K562 (cell line): Measurements from ENCODE around the gene LMX1B. TPM values are rescaled to one million over a fixed set of nuclear protein-coding genes. Genes with fewer than 3 reads are reported as not detected.

Experiments
- ATAC-seq: fragments of 200-7000 bp; cut with Tn5 transposase; 3 replicates; pipeline ENCODE4 v1.9.1; 2020; ENCODE audit warnings: moderate library complexity
- BruUV-seq: library from RNA; stranded (reverse); fragments of 400-500 nt; replicated peaks from 2 replicates; lab custom pipeline; 2021; lab: Mats Ljungman, UMichigan
- CTCF ChIA-PET: fragments of 300-600 bp; formaldehyde crosslinking; extraction: SDS; loops from one replicate; lab custom pipeline; 2021; ENCODE audit warnings: low intra/inter-chr PET ratio; lab: Yijun Ruan, JAX
- POLR2A ChIA-PET: fragments of 300-600, 350-650 bp; sonication (Branson Sonifier 250); formaldehyde crosslinking; extraction: SDS; loops from one replicate; lab custom pipeline; 2021; ENCODE audit warnings: antibody characterized with exemption, inconsistent platforms; lab: Yijun Ruan, JAX
- DNase-seq, 4 experiments: peaks; one replicate each; pipeline versions ENCODE4 v3.0.0 to v3.0.0-alpha.2; 2011 to 2018; ENCODE audit warnings: low spot score in 3 of 4, mixed read lengths in 3 of 4; ENCODE audit errors: extremely low read depth in 1 of 4
- FAIRE-seq: peaks from 2 replicates; lab custom pipeline; 2011; peaks lifted over from hg19 to GRCh38; lab: Jason Lieb, UNC
- H2AFZ ChIP-seq: 2 replicates; pipeline ENCODE4 v1.6.0; 2011; ENCODE audit warnings: low read depth, low read length, control low read depth, inconsistent platforms
- H3K27ac ChIP-seq: fragments of 200-600 bp; 3 replicates; pipeline ENCODE4 v1.8.0; 2011; ENCODE audit warnings: low read depth, mild to moderate bottlenecking, control low read depth, inconsistent platforms, low read length, moderate library complexity, mixed read lengths; ENCODE audit errors: extremely low read depth
- H3K27me3 ChIP-seq, 2 experiments: fragments of 300-600 bp in 1 of 2; 2 replicates in 1 of 2; 3 replicates in 1 of 2; pipeline versions ENCODE4 v1.6.0 to v1.8.0; 2011; ENCODE audit warnings: inconsistent platforms in 2 of 2, low read length in 2 of 2, mild to moderate bottlenecking in 1 of 2, mixed read lengths in 1 of 2, moderate library complexity in 1 of 2; ENCODE audit not compliant: control insufficient read depth in 2 of 2, insufficient read depth in 2 of 2
- H3K36me3 ChIP-seq: fragments of 300-600 bp; 3 replicates; pipeline ENCODE4 v1.8.0; 2011; ENCODE audit warnings: mild to moderate bottlenecking, low read length, inconsistent platforms; ENCODE audit not compliant: control insufficient read depth, insufficient read depth
- H3K4me1 ChIP-seq, 2 experiments: fragments of 200-600 bp in 1 of 2; replicated peaks in 1 of 2; 2 replicates in 1 of 2; 3 replicates in 1 of 2; pipeline versions ENCODE4 v1.5.1 to v1.8.0; 2011; ENCODE audit warnings: inconsistent platforms in 2 of 2, low read length in 2 of 2, mild to moderate bottlenecking in 1 of 2, mixed read lengths in 1 of 2, moderate library complexity in 1 of 2; ENCODE audit not compliant: control insufficient read depth in 2 of 2, insufficient read depth in 2 of 2
- H3K4me2 ChIP-seq: 2 replicates; pipeline ENCODE4 v1.6.1; 2011; ENCODE audit warnings: low read length, control low read depth, inconsistent platforms, mixed read lengths; ENCODE audit not compliant: insufficient read depth
- H3K4me3 ChIP-seq: fragments of 200-600 bp; sonication (generic), shearing (Covaris generic); 2 replicates; pipeline ENCODE4 v1.5.1; 2016; ENCODE audit warnings: control low read depth, inconsistent platforms
- H3K79me2 ChIP-seq: fragments of 200-600 bp; 3 replicates; pipeline ENCODE4 v1.8.0; 2011; ENCODE audit warnings: low read length, inconsistent platforms; ENCODE audit not compliant: control insufficient read depth, insufficient read depth
- H3K9ac ChIP-seq, 2 experiments: 2 replicates each; pipeline versions ENCODE4 v1.6.0 to v1.6.1; 2011; ENCODE audit warnings: low read depth in 2 of 2, low read length in 2 of 2, control low read depth in 1 of 2, inconsistent platforms in 1 of 2, mild to moderate bottlenecking in 1 of 2, mixed read lengths in 1 of 2; ENCODE audit not compliant: insufficient read depth in 1 of 2
- H3K9me1 ChIP-seq: one replicate; pipeline ENCODE4 v1.6.0; 2011; ENCODE audit warnings: inconsistent platforms, mild to moderate bottlenecking, low read length, moderate library complexity; ENCODE audit not compliant: control insufficient read depth, insufficient read depth
- H3K9me3 ChIP-seq: replicated peaks from 2 replicates; pipeline ENCODE4 v1.5.1; 2011; ENCODE audit warnings: low read depth, low read length, inconsistent platforms; ENCODE audit not compliant: control insufficient read depth, insufficient read depth
- H4K20me1 ChIP-seq: replicated peaks from 2 replicates; pipeline ENCODE4 v1.6.1; 2011; ENCODE audit warnings: low read length, inconsistent platforms, mixed read lengths; ENCODE audit not compliant: control insufficient read depth, insufficient read depth
- FOXK2 ChIP-seq, 2 experiments: fragments of 450-650 bp; IDR thresholded peaks in 1 of 2; conservative IDR thresholded peaks in 1 of 2; 2 replicates each; pipeline ENCODE4 v1.6.1; 2016; ENCODE audit warnings: low read depth in 2 of 2, mild to moderate bottlenecking in 1 of 2
- RBM17 ChIP-seq: fragments of 200-400 bp; formaldehyde crosslinking; IDR thresholded peaks from 2 replicates; pipeline ENCODE4 v1.6.1; 2017; ENCODE audit warnings: low read depth, mild to moderate bottlenecking, low read length, borderline replicate concordance
- ZFP36 ChIP-seq: fragments of 150-350 bp; IDR thresholded peaks from 2 replicates; pipeline ENCODE4 v1.6.1; 2018; ENCODE audit warnings: low read length, low read depth; ENCODE audit not compliant: partially characterized antibody
- WGBS: fragments of 100-300 bp; shearing (Covaris generic); methylation state at CpG from one replicate; pipeline ENCODE4 v1.1.6; 2016; ENCODE audit warnings: low coverage, mixed read lengths; ENCODE audit not compliant: insufficient coverage; ENCODE audit errors: missing lambda C conversion rate; 5-methylcytosine and 5-hydroxymethylcytosine counted together
- in situ Hi-C: fragments of 300-500 bp; cut with MboI; formaldehyde crosslinking; loops from 4 replicates; pipeline ENCODE4 v1.15.0; 2018; ENCODE audit warnings: inconsistent platforms, mixed read lengths
- intact Hi-C: fragments of 100-400 bp; cut with micrococcal nuclease; formaldehyde crosslinking; loops from 2 replicates; pipeline ENCODE4 v1.14.2; 2022
- polyA plus RNA-seq, 8 experiments: library from polyadenylated mRNA; depleted of rRNA in 4 of 8; stranded (reverse) in 5 of 8; unstranded in 3 of 8; fragments of >200 nt; fragmentation: Nextera tagmentation in 2 of 8; fragmentation: Illumina TruSeq in 1 of 8; extraction: Ambion mirVana in 2 of 8; extraction: Trizol in 1 of 8; gene quantifications; 2 replicates each; pipeline versions ENCODE4 v1.2.1 to v1.2.3, GENCODE V29; 2011 to 2014; ENCODE audit warnings: inconsistent platforms in 1 of 8, missing spikeins in 1 of 8
- total RNA-seq, 7 experiments: library from RNA; depleted of rRNA in 6 of 7; stranded (reverse); fragments of >200 nt in 6 of 7; fragmentation: Illumina TruSeq in 2 of 7; extraction: Trizol in 2 of 7; gene quantifications; 2 replicates each; pipeline versions ENCODE4 v1.2.1 to v1.2.3, GENCODE V29; 2011 to 2021; ENCODE audit warnings: low replicate concordance in 1 of 7
- TF ChIP-seq, protein P1 (sequence below): fragments of 250-450 bp; sonication (Bioruptor Pico); IDR thresholded peaks from 2 replicates; pipeline ENCODE4 v1.5.0; 2022; ENCODE audit warnings: mild to moderate bottlenecking

Gene LMX1B
- total and polyA plus RNA-seq, 9 of the 15 experiments (the other 6 are each of a cell fraction or from before 2014, with no cell fraction given), result not detected

- in situ Hi-C loops (no loop called here), intact Hi-C loops (no loop called here)
- H3K4me3 ChIP-seq, result no peak overlapping the region
- no peak for DNase-seq
- H3K27ac ChIP-seq, result no peak overlapping the region
- H4K20me1 ChIP-seq, result peaks cover 13% of the 10 kb centered on the region; the same call in 1 of the 2 replicates
- no peak overlapping the region for H2AFZ ChIP-seq
- no peaks in the 10 kb centered on the region for H3K36me3 ChIP-seq
- peaks cover 0 to 16% of the 10 kb centered on the region in 2 experiments; a peak in 3 of 5 replicates for H3K4me1 ChIP-seq
- H3K9ac ChIP-seq, result no peak overlapping the region
- ATAC-seq, result no peak
- no peak overlapping the region for H3K4me2 ChIP-seq
- TF ChIP-seq, protein P1, sequence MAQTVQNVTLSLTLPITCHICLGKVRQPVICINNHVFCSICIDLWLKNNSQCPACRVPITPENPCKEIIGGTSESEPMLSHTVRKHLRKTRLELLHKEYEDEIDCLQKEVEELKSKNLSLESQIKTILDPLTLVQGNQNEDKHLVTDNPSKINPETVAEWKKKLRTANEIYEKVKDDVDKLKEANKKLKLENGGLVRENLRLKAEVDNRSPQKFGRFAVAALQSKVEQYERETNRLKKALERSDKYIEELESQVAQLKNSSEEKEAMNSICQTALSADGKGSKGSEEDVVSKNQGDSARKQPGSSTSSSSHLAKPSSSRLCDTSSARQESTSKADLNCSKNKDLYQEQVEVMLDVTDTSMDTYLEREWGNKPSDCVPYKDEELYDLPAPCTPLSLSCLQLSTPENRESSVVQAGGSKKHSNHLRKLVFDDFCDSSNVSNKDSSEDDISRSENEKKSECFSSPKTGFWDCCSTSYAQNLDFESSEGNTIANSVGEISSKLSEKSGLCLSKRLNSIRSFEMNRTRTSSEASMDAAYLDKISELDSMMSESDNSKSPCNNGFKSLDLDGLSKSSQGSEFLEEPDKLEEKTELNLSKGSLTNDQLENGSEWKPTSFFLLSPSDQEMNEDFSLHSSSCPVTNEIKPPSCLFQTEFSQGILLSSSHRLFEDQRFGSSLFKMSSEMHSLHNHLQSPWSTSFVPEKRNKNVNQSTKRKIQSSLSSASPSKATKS (CRISPR knock-in tag), result no peak
- peak; percentile 77 for TF ChIP-seq ZFP36
- TF ChIP-seq RBM17, result no peak
- no peak for TF ChIP-seq FOXK2 (conservative IDR thresholded peaks at IDR 0.05 in 1 of 2, IDR thresholded peaks at IDR 0.05 in 1 of 2; ENCODE audit: low read depth in 2 of 2)
- WGBS, result 0% methylated on average over 5 of the region's 5 CpGs
- no peaks in the 10 kb centered on the region for H3K79me2 ChIP-seq
- H3K27me3 ChIP-seq, result peaks cover 40 to 78% of the 10 kb centered on the region in 2 experiments
- no TSS peak for BruUV-seq
- ChIA-PET POLR2A (no interaction called here), CTCF (no interaction called here)
- FAIRE-seq, result no peak
- no peaks in the 10 kb centered on the region for H3K9me3 ChIP-seq
- no peaks in the 10 kb centered on the region for H3K9me1 ChIP-seq
Observed at GRCh38 chr9:126684965-126685465, 71.3 kb downstream of the LMX1B start.
